WTC11 (cell line): ENCODE measurements around the gene DSE.

Experiments used
- JUN ChIP-seq: sonication (generic); formaldehyde crosslinking; IDR thresholded peaks from 2 replicates; pipeline ENCODE4 v1.8.0; 2023; ENCODE audit warnings: mild to moderate bottlenecking, missing genetic modification reagents
- MXD4 ChIP-seq: fragments of 250-450 bp; sonication (Bioruptor Pico); IDR thresholded peaks from 2 replicates; pipeline ENCODE4 v1.8.0; 2021; ENCODE audit warnings: mild to moderate bottlenecking, moderate library complexity, borderline replicate concordance
- TCF7 ChIP-seq: sonication (generic); formaldehyde crosslinking; IDR thresholded peaks from 2 replicates; pipeline ENCODE4 v1.8.0; 2022; ENCODE audit warnings: mild to moderate bottlenecking, low read depth, missing genetic modification reagents, moderate library complexity
- TP53 ChIP-seq: sonication (generic); formaldehyde crosslinking; IDR thresholded peaks from 2 replicates; pipeline ENCODE4 v1.8.1; 2023; ENCODE audit warnings: mild to moderate bottlenecking, missing genetic modification reagents
- TF ChIP-seq, protein P1 (sequence below): fragments of 200-600 bp; IDR thresholded peaks from 2 replicates; pipeline ENCODE4 v1.8.0; 2022; ENCODE audit warnings: antibody characterized with exemption
- TF ChIP-seq, protein P2 (sequence below): sonication (generic); formaldehyde crosslinking; conservative IDR thresholded peaks from 2 replicates; pipeline ENCODE4 v1.8.1; 2022; ENCODE audit warnings: mild to moderate bottlenecking, missing genetic modification reagents
- TF ChIP-seq, protein P3 (sequence below): sonication (generic); formaldehyde crosslinking; conservative IDR thresholded peaks from 2 replicates; pipeline ENCODE4 v1.8.1; 2023; ENCODE audit warnings: mild to moderate bottlenecking, low read depth, missing genetic modification reagents, moderate library complexity
- TF ChIP-seq, protein P4 (sequence below): fragments of 250-450 bp; sonication (Bioruptor Pico); IDR thresholded peaks from 2 replicates; pipeline ENCODE4 v1.9.0; 2021; ENCODE audit warnings: mild to moderate bottlenecking
- TF ChIP-seq, protein P5 (sequence below): sonication (generic); formaldehyde crosslinking; IDR thresholded peaks from 2 replicates; pipeline ENCODE4 v1.8.0; 2022; ENCODE audit warnings: mild to moderate bottlenecking, missing genetic modification reagents

DNA sequence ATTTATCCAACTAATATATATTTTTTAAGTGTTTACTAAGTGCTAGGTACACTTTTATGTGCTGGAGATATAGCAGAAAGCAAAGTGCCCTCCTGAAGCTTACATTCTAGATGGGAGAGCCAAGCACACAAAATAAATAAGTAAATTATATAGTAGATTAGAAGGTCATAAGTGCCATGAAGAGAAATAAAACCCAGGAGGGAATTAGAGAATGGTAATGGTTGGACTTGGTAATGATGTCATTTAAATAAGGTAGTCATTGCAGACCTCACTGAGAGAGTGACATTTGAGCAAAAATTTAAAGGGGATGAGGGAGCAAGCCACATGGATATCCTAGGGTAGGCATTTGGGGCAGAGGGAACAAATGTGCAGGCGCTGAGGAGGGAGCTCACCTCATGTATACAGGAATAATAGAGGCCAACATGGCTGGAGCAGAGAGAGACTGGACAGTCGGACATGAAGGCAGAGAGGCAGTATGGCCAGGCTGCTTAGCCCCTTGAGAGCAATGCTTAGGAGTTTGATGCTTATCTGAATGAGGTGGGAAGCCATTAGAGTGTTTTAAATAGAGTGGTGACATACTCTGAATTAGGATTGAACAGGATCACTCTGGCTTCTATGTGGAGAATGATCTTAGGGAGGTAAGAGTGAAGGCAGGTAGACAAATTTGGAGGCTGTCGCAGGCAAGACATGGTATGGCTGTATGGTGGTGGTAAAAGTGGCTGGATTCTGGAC is 14.1 kb downstream of the DSE start:
- TF ChIP-seq, protein P1, sequence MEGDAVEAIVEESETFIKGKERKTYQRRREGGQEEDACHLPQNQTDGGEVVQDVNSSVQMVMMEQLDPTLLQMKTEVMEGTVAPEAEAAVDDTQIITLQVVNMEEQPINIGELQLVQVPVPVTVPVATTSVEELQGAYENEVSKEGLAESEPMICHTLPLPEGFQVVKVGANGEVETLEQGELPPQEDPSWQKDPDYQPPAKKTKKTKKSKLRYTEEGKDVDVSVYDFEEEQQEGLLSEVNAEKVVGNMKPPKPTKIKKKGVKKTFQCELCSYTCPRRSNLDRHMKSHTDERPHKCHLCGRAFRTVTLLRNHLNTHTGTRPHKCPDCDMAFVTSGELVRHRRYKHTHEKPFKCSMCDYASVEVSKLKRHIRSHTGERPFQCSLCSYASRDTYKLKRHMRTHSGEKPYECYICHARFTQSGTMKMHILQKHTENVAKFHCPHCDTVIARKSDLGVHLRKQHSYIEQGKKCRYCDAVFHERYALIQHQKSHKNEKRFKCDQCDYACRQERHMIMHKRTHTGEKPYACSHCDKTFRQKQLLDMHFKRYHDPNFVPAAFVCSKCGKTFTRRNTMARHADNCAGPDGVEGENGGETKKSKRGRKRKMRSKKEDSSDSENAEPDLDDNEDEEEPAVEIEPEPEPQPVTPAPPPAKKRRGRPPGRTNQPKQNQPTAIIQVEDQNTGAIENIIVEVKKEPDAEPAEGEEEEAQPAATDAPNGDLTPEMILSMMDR, result no peak
- TF ChIP-seq, protein P2, sequence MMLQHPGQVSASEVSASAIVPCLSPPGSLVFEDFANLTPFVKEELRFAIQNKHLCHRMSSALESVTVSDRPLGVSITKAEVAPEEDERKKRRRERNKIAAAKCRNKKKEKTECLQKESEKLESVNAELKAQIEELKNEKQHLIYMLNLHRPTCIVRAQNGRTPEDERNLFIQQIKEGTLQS, result no peak
- TF ChIP-seq MXD4 (CRISPR knock-in tag) (no peak), TCF7 (CRISPR knock-in tag) (no peak), JUN (CRISPR knock-in tag) (no peak), TP53 (CRISPR knock-in tag) (no peak)
- TF ChIP-seq, protein P3, sequence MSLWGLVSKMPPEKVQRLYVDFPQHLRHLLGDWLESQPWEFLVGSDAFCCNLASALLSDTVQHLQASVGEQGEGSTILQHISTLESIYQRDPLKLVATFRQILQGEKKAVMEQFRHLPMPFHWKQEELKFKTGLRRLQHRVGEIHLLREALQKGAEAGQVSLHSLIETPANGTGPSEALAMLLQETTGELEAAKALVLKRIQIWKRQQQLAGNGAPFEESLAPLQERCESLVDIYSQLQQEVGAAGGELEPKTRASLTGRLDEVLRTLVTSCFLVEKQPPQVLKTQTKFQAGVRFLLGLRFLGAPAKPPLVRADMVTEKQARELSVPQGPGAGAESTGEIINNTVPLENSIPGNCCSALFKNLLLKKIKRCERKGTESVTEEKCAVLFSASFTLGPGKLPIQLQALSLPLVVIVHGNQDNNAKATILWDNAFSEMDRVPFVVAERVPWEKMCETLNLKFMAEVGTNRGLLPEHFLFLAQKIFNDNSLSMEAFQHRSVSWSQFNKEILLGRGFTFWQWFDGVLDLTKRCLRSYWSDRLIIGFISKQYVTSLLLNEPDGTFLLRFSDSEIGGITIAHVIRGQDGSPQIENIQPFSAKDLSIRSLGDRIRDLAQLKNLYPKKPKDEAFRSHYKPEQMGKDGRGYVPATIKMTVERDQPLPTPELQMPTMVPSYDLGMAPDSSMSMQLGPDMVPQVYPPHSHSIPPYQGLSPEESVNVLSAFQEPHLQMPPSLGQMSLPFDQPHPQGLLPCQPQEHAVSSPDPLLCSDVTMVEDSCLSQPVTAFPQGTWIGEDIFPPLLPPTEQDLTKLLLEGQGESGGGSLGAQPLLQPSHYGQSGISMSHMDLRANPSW, result no peak
- TF ChIP-seq, protein P4, sequence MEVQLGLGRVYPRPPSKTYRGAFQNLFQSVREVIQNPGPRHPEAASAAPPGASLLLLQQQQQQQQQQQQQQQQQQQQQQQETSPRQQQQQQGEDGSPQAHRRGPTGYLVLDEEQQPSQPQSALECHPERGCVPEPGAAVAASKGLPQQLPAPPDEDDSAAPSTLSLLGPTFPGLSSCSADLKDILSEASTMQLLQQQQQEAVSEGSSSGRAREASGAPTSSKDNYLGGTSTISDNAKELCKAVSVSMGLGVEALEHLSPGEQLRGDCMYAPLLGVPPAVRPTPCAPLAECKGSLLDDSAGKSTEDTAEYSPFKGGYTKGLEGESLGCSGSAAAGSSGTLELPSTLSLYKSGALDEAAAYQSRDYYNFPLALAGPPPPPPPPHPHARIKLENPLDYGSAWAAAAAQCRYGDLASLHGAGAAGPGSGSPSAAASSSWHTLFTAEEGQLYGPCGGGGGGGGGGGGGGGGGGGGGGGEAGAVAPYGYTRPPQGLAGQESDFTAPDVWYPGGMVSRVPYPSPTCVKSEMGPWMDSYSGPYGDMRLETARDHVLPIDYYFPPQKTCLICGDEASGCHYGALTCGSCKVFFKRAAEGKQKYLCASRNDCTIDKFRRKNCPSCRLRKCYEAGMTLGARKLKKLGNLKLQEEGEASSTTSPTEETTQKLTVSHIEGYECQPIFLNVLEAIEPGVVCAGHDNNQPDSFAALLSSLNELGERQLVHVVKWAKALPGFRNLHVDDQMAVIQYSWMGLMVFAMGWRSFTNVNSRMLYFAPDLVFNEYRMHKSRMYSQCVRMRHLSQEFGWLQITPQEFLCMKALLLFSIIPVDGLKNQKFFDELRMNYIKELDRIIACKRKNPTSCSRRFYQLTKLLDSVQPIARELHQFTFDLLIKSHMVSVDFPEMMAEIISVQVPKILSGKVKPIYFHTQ (CRISPR knock-in tag), result no peak
- TF ChIP-seq, protein P5, sequence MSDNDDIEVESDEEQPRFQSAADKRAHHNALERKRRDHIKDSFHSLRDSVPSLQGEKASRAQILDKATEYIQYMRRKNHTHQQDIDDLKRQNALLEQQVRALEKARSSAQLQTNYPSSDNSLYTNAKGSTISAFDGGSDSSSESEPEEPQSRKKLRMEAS, result no peak
